Measurements from ENCODE around the gene BLOC1S1. TPM values are rescaled to one million over a fixed set of nuclear protein-coding genes. Genes with fewer than 3 reads are reported as not detected.

Gene BLOC1S1
- total and polyA plus RNA-seq, 9 of the 15 experiments (the other 6 are each of a cell fraction or from before 2014, with no cell fraction given), result 75.2 to 161 (median 98.8) TPM

- TF ChIP-seq PHF20 (IDR thresholded peaks at IDR 0.05; ENCODE audit: partially characterized antibody) (peak; percentile 100), KDM5B (IDR thresholded peaks at IDR 0.05; ENCODE audit: insufficient replicate concordance, low read depth, low read length) (peak; percentile 46), ETV6 (IDR thresholded peaks at IDR 0.05; ENCODE audit: borderline replicate concordance in 1 of 2, low read depth in 2 of 2, low read length in 1 of 2) (peak in 1 of 2 experiments; percentile 35; a peak in 1 of 4 replicates), ETV6 (CRISPR knock-in tag; IDR thresholded peaks at IDR 0.05; ENCODE audit: borderline replicate concordance) (0 out of 2 replicates have a peak, but pooled peaks have one; percentile 56), GATA2 (CRISPR knock-in tag; IDR thresholded peaks at IDR 0.05) (no peak), MTA3 (IDR thresholded peaks at IDR 0.05; ENCODE audit: borderline replicate concordance) (peak; percentile 65; the same call in 1 of the 2 replicates), JUND (IDR thresholded peaks at IDR 0.05; ENCODE audit: borderline replicate concordance, low read depth, low read length) (peak; percentile 32; the same call in 1 of the 2 replicates), JUND (tag; IDR thresholded peaks at IDR 0.05; ENCODE audit: borderline replicate concordance, low read depth, low read length) (no peak; the same call in 2 of the 3 replicates), SREBF1 (IDR thresholded peaks at IDR 0.05; ENCODE audit: borderline replicate concordance, low read depth, low read length) (peak; percentile 65; the same call in 1 of the 2 replicates), ATF2 (CRISPR knock-in tag; IDR thresholded peaks at IDR 0.05) (no peak), LCOR (CRISPR knock-in tag; IDR thresholded peaks at IDR 0.05) (peak; percentile 77; the same call in 1 of the 2 replicates), HDAC8 (tag; IDR thresholded peaks at IDR 0.05) (no peak), HMG20B (CRISPR knock-in tag; IDR thresholded peaks at IDR 0.05) (no peak), SNRNP70 (optimal IDR thresholded peaks at IDR 0.05; ENCODE audit: low read depth, low read length) (no peak), HMGN3 (IDR thresholded peaks at IDR 0.05; ENCODE audit: borderline replicate concordance, extremely low read depth, insufficient read length, low read depth, low read length) (no peak), SETDB1 (IDR thresholded peaks at IDR 0.05; ENCODE audit: low read length) (no peak), CREM (IDR thresholded peaks at IDR 0.05; ENCODE audit: low read depth) (peak; percentile 48; the same call in 1 of the 2 replicates)
- TF ChIP-seq, protein P1, sequence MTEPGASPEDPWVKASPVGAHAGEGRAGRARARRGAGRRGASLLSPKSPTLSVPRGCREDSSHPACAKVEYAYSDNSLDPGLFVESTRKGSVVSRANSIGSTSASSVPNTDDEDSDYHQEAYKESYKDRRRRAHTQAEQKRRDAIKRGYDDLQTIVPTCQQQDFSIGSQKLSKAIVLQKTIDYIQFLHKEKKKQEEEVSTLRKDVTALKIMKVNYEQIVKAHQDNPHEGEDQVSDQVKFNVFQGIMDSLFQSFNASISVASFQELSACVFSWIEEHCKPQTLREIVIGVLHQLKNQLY (CRISPR knock-in tag; conservative IDR thresholded peaks at IDR 0.05), result 0 out of 4 replicates have a peak, but pooled peaks of 1 of the 2 experiments have one; percentile 10
- TF ChIP-seq, protein P2, sequence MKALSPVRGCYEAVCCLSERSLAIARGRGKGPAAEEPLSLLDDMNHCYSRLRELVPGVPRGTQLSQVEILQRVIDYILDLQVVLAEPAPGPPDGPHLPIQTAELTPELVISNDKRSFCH (CRISPR knock-in tag; IDR thresholded peaks at IDR 0.05), result no peak
- TF ChIP-seq, protein P2 (tag; IDR thresholded peaks at IDR 0.05), result peak; percentile 46; the same call in 1 of the 2 replicates
- TF ChIP-seq, protein P3, sequence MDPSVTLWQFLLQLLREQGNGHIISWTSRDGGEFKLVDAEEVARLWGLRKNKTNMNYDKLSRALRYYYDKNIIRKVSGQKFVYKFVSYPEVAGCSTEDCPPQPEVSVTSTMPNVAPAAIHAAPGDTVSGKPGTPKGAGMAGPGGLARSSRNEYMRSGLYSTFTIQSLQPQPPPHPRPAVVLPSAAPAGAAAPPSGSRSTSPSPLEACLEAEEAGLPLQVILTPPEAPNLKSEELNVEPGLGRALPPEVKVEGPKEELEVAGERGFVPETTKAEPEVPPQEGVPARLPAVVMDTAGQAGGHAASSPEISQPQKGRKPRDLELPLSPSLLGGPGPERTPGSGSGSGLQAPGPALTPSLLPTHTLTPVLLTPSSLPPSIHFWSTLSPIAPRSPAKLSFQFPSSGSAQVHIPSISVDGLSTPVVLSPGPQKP (CRISPR knock-in tag; IDR thresholded peaks at IDR 0.05), result no peak
- TF ChIP-seq, protein P4, sequence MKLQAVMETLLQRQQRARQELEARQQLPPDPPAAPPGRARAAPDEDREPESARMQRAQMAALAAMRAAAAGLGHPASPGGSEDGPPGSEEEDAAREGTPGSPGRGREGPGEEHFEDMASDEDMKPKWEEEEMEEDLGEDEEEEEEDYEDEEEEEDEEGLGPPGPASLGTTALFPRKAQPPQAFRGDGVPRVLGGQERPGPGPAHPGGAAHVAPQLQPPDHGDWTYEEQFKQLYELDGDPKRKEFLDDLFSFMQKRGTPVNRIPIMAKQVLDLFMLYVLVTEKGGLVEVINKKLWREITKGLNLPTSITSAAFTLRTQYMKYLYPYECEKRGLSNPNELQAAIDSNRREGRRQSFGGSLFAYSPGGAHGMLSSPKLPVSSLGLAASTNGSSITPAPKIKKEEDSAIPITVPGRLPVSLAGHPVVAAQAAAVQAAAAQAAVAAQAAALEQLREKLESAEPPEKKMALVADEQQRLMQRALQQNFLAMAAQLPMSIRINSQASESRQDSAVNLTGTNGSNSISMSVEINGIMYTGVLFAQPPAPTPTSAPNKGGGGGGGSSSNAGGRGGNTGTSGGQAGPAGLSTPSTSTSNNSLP (IDR thresholded peaks at IDR 0.05; ENCODE audit: borderline replicate concordance, low read depth, low read length), result no peak
These were observed at the start of gene BLOC1S1 (continued) for GRCh38 chr12:55715833-55716581.
